GM18861 (cell line): ENCODE measurements around the gene TMSB10.
"Not testable (repeated sequence)": the region's sequence is repeated elsewhere in the genome, so short reads cannot be mapped to it uniquely, and the experiment has no call there.

Experiments used
- ATAC-seq: cut with Tn5 transposase; IDR thresholded peaks from one replicate; pipeline ENCODE4 v1.9.1; 2021; ENCODE audit not compliant: unreplicated experiment

Gene TMSB10

GRCh38 chr2:84931384-84931821, 25.9 kb downstream of the TMSB10 start:
- ATAC-seq, result peak; percentile 58

- ATAC-seq, result peak; percentile 45
Measured at GRCh38 chr2:84938194-84938879, 32.9 kb downstream of the TMSB10 start.

- peak; percentile 77 for ATAC-seq
Measured at GRCh38 chr2:84939426-84940087, 34.1 kb downstream of the TMSB10 start.

GRCh38 chr2:84940088-84940470, 34.6 kb downstream of the TMSB10 start:
- ATAC-seq, result no peak

GRCh38 chr2:84940831-84941412, 35.5 kb downstream of the TMSB10 start:
- no peak for ATAC-seq

GRCh38 chr2:84942166-84942565, 36.7 kb downstream of the TMSB10 start:
- ATAC-seq, result no peak

- peak; percentile 27 for ATAC-seq
Measured at GRCh38 chr2:84942964-84943421, 37.5 kb downstream of the TMSB10 start.

GRCh38 chr2:84944295-84944909, 38.9 kb downstream of the TMSB10 start:
- no peak for ATAC-seq

GRCh38 chr2:84945838-84946203, 40.4 kb downstream of the TMSB10 start:
- ATAC-seq, result not testable (repeated sequence)

GRCh38 chr2:84946204-84947009, 41.0 kb downstream of the TMSB10 start:
- peak; percentile 77 for ATAC-seq

GRCh38 chr2:84947010-84947593, 41.6 kb downstream of the TMSB10 start:
- ATAC-seq, result no peak

GRCh38 chr2:84953535-84953934, 48.1 kb downstream of the TMSB10 start:
- ATAC-seq, result no peak

GRCh38 chr2:84954329-84954728, 48.9 kb downstream of the TMSB10 start:
- ATAC-seq, result no peak
